Panc1 (cell line): ENCODE results near the gene ZNF346.

Experiments used
- CTCF ChIP-seq: fragments of 450-650 bp; IDR thresholded peaks from 2 replicates; pipeline ENCODE4 v1.5.1; 2017; ENCODE audit warnings: mild to moderate bottlenecking
- POLR2AphosphoS5 ChIP-seq: IDR thresholded peaks from 2 replicates; pipeline ENCODE4 v1.6.1; 2012; ENCODE audit warnings: mild to moderate bottlenecking, low read depth, low read length, moderate library complexity
- REST ChIP-seq, 2 experiments: IDR thresholded peaks; 2 replicates each; pipeline ENCODE4 v1.6.1; 2011 to 2012; ENCODE audit warnings: low read depth in 2 of 2, control low read depth in 1 of 2, low read length in 1 of 2, mild to moderate bottlenecking in 1 of 2, moderate library complexity in 1 of 2; ENCODE audit not compliant: insufficient read depth in 1 of 2
- SIN3A ChIP-seq: IDR thresholded peaks from 2 replicates; pipeline ENCODE4 v1.6.1; 2012; ENCODE audit warnings: low read depth, mild to moderate bottlenecking, low read length, moderate library complexity, borderline replicate concordance; ENCODE audit not compliant: insufficient read depth
- TCF7L2 ChIP-seq: IDR thresholded peaks from 2 replicates; pipeline ENCODE4 v1.6.1; 2011; ENCODE audit warnings: mild to moderate bottlenecking, low read depth, low read length, inconsistent platforms

DNA sequence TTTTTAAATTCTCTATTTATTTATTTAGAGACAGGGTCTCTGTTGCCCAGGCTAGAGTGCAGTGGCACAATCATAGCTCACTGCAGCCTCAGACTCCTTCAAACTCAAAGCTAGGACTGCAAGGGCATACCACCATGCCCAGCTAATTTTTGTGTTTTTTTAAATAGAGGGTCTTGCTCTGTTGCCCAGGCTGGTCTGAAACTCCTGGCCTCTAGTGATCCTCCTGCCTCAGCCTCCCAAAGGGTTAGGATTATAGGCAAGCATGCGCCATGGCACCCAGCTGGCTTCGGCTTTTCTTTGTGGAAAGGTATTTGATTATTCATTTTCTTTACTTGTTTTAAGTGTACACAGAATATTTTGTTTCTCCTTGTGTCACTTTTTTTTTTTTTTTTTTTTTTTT lies 5.2 kb downstream of the ZNF346 start:
- TF ChIP-seq CTCF = no peak
- TF ChIP-seq SIN3A = no peak
- TF ChIP-seq REST (IDR thresholded peaks at IDR 0.05; ENCODE audit: insufficient read depth in 1 of 2, low read depth in 2 of 2, low read length in 1 of 2) = no peak
- TF ChIP-seq TCF7L2 = no peak
- no peak for TF ChIP-seq POLR2AphosphoS5
